Islet of Langerhans (tissue), 1 donor: ENCODE measurements around the gene OR51I1.

ENCODE experiments used
- FAIRE-seq: peaks from one replicate; lab custom pipeline; 2011; peaks lifted over from hg19 to GRCh38; lab: Jason Lieb, UNC

OR51I1 gene, protein sequence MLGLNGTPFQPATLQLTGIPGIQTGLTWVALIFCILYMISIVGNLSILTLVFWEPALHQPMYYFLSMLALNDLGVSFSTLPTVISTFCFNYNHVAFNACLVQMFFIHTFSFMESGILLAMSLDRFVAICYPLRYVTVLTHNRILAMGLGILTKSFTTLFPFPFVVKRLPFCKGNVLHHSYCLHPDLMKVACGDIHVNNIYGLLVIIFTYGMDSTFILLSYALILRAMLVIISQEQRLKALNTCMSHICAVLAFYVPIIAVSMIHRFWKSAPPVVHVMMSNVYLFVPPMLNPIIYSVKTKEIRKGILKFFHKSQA

DNA sequence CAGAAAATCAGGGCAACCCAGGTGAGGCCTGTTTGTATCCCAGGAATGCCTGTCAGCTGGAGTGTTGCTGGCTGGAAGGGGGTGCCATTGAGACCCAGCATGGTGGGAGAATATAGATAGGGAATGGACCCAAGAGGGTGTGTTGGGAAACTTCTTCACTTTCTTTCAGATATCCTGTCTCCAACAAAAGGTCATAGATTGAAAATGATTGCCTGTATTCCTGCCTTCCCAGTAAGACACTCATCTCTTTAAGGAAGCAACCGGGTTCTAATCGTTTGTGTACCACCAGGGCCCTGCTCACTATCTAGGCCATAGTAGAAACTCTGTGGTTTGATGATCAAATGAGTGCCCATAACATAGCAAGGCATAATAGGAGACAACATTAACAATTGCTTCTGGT lies at the start of gene OR51I1:
Gene OR51I1 (minus strand): TSS at position 101 of the 400 bp plus-strand sequence. CDS start 0 bp downstream, at position 101.
- no peak for FAIRE-seq

DNA sequence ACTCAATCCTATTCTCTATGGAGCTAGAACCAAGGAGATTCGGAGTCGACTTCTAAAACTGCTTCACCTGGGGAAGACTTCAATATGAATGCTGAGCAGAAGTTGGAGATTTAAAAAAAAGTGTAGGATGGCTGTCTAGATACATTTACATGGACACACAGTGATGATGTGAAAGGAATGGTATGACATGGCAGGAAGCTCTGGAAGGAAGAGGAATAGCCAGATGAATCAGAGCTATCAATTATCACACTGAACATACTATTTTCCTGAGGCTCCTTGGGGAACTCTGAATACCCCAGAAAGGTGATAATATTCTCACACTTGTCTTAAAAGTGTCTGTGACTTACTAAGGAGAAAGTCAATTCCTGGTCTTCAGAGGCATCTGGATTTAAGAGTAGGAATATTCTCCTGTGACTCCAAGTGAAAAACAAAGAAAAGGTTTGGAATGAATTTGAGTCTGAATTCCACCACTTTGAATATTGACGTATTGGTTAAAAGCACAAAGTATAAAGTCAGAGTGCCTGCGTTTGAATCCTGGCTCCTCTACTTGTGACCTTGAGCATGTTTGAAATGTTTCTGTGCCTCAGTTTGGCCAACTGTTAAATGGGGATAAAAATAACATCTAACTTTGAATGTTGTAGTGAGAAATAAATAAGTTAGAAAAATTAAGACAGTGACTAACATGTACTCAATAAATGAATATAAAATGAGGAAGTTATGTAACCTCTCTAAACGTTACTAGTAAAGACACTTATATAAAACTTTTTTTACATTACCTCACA lies 48.5 kb upstream of the OR51I1 start:
- no peak for FAIRE-seq

DNA sequence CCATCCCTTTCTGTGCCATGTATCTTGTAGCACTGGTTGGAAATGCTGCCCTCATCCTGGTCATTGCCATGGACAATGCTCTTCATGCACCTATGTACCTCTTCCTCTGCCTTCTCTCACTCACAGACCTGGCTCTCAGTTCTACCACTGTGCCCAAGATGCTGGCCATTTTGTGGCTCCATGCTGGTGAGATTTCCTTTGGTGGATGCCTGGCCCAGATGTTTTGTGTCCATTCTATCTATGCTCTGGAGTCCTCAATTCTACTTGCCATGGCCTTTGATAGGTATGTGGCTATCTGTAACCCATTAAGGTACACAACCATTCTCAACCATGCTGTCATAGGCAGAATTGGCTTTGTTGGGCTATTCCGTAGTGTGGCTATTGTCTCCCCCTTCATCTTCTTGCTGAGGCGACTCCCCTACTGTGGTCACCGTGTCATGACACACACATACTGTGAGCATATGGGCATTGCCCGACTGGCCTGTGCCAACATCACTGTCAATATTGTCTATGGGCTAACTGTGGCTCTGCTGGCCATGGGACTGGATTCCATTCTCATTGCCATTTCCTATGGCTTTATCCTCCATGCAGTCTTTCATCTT lies 47.6 kb upstream of the OR51I1 start:
- FAIRE-seq, result no peak

DNA sequence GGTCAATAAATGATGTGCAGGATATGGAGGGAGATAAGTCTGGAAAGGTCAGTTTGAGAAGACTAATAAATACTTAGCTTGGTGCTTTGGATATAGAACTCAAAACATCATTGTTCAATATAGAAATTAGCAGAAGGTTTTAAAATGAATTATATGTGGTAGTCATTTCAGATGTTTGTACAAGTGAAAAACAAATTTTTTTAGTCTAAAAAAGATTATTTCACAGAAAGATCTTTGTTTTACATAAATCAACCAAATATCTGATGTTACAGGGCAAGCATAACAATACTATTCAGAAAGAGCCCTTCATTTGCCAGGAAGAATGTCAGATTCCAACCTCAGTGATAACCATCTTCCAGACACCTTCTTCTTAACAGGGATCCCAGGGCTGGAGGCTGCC lies 47.1 kb upstream of the OR51I1 start, which contains the start of gene OR52D1:
Gene OR52D1 (plus strand): TSS at position 301 of the 400 bp plus-strand sequence. CDS start 22 bp downstream, at position 323.
- FAIRE-seq, result no peak

DNA sequence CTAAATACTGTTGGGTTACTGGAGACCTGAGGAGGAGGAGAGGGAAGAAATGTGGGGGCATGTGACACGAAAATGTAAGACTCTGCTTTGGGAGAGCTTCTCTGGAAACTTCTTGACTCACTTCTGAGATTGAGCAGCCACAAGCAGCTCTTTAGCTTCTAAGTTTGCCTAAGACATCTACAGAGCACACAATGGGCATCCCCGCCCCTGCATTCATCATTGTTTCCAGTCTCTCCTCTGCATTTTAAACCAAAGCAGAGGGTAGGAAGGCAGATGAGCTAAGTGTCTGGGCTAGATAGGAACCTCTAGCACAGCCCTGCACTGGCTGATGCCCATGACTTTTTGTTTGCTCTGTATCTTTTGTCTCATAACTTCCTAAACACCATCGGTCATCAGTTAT lies 45.1 kb upstream of the OR51I1 start:
- no peak for FAIRE-seq

DNA sequence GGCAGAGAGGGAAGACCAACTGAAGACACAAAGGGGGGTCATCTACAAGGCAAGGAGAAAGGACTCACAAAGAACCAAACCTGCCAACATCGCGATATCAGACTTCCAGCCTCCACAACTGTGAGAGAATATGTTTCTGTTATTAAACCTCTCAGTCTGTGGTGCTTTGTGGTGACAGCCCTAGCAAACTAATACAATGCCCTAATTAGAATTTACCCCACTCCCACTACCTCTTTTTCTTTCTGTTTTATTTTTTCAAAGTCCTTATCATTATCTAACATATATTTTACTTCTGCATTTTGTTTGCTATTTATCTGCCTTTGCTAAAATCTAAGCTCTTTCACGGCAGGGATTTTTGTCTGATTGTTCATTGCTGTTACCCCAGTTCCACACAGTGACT lies 44.7 kb upstream of the OR51I1 start:
- FAIRE-seq, result no peak

DNA sequence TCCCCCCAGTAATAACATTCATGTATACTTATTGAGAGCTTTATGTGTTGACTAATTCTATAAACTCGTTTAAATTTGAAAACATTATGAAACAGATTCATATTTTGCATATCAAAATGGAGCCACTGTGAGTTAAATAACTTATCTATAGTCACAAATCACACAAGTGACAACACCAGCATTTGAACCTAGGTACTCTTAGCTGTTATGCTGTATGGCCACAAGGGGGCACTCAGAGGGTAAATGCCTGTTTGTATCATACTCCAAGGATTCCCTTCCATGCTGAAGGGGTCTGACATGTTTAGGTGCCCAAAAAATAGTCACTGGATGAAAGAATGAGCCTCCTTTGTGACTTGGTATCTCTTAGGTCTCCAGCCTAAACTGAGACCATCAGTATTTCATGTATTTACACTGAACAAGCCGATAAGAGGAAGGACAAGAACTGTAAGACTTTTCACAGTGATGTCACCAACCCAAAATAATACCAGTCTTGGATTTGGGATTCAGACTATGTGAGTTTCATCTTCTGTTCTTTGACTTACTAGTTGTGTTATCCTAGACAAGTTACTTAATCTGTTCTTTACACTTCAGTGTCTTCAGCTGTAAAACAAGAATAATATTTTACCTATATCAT lies 35.0 kb upstream of the OR51I1 start:
- no peak for FAIRE-seq

DNA sequence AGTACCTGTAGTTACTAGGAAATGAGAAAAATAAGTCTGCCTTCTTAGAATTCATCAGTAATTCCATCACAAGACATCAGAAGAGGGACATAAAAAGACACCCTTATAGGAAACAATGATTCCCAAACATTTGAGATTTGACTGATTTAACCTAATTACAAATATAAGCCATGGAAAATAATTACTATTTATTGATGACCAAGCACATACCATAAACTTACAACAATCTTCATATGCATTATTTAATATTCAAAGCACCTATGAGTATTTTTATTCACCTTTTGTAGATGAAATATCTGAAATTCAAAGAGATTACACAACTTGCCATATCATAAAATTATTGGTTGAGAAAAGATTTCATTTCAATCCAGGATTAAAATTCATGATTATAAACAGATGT lies 32.6 kb upstream of the OR51I1 start:
- FAIRE-seq, result no peak

DNA sequence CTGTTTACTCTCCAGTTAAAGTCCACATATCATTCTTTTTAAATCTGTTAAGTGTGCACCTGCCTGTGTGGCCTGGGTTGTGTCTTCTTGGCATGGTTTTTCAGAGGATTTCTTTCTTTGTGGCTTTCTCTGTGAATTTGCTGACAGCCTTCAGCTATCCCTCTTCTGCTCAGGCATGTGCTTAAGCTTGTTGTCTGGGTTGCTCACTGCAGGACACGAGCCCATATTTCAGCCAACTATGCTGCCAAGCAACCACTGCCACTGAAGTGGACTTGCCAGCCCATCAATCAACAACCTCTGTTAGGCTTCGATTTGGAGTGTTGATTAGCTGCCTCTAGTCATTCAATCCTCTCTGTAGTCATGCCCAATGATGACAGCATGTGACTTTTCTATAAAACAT lies 26.2 kb upstream of the OR51I1 start:
- no peak for FAIRE-seq

DNA sequence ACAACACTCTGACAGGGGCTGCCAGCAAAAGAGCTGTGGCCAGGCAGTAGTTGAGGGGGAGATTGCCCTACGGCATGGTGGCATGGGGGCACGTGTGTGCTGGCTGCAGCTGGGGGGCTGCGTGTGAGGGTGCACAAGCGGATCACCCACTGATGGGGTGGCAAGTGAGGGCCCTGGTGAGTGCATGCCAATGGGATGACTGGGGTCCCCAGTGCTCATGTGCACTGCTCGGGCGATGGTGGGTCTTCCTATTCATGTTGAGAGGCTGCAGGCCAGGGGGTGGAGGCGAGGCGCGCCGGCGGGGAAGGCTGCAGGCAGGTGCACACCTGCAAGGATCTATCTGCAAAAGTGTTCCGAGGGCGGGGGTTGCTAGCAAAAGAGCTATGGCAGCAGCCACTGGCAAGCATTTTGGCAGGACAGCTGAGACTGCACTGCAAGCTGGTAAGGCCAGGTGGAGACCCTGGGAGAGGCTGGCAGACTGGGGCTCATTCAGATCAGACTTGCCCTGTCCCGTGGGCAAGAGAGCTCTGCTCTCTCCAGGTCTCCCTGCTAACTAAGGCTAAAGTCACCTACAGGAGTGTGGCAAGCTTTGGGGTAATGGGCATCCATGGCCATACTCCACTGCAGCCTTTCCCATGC lies 19.8 kb upstream of the OR51I1 start:
- FAIRE-seq, result no peak

DNA sequence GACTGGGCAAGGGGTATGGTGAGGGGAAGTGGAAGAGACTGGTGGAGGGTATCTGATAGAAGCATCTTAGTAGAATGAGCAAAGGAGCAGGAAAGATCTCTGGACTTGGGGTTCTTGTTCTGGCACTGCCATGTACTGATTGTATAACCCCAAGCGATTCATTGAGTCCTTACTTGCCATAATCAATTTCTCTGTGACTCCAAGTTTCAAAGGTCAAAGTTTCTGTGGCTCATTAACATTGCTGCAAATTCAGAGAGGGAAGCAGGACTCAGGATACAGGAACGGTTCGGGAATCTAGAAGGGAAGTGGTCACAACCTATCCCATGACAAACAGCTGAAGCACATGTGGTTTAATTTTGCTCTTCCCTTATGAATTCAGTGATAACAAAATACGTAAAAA lies 8.1 kb upstream of the OR51I1 start:
- FAIRE-seq, result no peak

DNA sequence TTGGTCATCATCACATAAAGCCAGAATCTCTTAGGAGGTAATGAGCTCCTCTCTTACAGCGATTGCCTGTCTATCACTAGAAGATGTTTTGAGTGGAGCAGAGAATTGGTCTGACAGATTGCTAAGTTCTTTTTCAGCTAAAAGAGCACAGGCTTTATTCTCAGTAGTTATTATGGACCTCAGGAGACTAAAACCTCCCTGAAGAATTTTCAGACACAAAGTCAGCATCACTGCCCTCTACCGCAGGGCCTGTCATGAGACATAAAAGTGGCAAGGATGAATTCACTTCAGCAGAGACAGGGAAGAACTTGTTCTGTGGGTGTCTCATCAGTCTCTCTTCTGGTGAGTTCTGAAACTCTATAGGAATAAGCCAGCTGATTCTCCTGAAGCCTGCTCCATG lies 7.7 kb upstream of the OR51I1 start, which contains the start of gene OR51I2:
Gene OR51I2 (plus strand): TSS at position 301 of the 400 bp plus-strand sequence. CDS start 4,166 bp downstream, outside the sequence.
- FAIRE-seq, result no peak

DNA sequence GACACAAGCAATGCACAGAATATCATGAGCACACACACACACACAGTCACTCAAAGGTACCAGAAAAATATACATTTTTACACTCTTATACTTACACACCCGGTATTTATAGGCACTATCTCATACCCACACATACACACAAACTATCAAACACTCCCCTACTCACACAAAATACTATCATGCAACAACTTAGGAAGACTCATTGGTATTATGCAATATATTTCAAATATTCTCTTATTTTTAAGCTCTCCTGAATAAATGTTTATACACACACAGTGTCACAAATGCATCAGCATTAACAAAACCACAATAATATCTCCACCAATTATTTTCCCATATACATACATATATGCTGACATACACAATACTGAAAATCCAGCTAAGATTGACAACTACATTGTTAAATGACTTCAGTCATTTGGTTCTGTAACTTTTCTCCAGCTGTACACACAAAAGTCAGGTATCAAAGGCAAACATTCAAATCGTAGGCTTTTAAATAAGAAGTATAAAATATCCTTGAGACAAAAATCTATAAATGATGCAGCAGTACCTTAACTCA lies 2.6 kb upstream of the OR51I1 start:
- no peak for FAIRE-seq

DNA sequence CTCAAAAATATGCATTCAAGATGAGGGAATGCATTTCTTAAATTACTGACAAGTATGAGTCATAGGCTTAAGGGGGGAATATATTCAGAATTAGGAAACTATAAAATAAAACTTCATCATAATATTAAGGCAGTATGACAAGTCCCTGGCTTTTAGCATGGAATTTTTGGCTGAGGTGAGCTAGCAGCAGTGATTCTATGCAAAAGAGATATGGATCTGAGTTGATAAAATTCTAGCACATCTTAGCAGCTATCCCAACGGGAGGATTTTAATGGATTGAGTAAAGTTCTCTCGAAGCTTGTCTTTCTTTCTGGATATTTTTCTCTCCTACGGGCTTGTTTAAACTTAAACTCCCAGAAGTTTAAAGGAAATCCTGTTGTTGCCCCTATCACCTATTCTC lies 18.2 kb downstream of the OR51I1 start:
- no peak for FAIRE-seq

DNA sequence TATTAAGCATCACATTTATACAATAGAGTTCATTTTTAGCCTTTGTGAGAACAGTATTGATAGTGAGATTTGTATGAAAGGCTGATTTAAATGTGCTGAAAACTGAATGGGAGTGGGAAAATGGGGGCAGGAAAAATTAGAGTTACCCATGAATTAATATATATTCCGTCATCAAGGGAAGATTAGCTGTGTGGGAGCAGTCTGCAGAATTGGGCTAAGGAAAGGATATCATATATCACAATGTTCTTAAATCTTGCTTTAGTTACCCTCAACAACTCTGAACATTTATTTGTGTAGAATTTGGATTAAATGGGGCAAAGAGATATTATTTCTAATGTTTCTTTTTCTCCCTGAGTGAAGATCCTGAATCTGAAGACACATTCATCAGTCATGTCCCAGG lies 19.5 kb downstream of the OR51I1 start, which contains the start of gene OR51Q1:
Gene OR51Q1 (plus strand): TSS at position 301 of the 400 bp plus-strand sequence. CDS start 90 bp downstream, at position 391.
- FAIRE-seq, result no peak

DNA sequence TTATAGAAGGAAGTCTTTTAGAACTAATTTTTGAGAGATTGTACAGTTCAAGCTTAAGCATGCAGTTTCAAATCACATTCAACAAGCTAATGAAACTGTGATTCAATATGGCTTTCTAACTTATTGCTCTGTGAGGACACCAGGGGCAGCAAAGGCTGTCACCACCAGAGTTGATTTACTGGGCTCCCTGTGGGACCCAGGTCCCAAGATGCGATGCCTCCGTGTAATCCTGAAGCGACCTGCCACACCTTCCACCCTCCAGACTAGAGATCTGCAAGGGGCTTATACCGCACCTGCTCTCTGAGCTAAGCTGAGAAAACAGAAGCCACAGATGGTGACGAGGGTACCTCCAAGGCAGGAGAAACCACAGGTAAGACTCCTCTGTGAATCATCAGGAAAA lies 20.3 kb downstream of the OR51I1 start:
- no peak for FAIRE-seq

DNA sequence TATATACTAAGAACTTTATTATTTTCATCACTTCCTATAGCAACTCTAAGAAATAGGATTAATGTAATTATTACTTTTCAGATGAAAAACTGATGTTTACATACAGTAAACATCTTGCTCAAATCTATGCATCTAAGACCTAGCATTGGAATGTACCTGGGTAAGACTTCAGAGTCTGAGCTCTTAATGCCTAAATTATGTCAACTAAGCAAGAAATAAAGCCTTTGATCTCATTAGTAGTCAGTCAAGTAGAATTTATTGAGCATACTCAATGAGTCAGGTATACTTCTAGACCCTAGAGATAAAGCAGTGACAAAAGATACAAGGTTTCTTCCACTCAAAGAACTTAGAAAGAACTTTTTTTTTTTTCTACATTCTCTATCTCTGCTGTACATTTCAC lies 36.1 kb downstream of the OR51I1 start:
- no peak for FAIRE-seq

DNA sequence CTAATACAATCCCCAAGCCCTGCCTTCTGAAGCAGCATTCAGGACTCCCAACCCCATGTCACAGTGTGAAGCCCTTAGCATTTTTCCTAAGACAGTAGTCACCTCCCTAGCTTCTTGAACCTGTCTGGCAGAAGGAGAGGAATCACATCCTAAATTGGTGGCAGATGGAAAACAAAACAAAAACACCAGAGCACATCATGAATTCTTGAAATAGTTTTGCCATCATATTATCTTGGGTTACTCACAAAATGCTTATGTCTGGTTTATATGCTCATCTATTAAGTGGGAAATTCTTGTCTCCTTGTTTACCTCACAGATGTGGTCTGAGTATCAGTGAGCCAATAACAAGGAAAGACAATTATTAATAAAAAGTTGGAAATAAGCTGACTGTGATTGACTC lies 42.4 kb downstream of the OR51I1 start:
- no peak for FAIRE-seq

DNA sequence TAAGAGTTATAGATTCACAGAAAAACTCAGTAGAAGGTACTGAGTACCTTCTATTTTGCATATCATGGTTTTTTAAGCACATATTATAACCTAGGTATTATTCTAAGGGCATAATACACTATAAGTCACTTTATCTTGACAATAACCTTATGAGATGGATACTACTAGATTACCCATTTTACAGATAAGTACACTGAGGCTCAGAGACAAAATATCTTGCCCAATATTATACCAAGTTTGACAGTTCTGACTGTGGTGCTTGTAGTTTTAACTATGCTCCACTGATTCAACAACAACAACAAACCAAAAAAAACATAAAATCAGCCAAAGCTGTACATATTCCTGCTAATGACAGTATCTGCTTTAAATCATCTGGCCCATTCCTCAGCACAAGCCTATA lies 47.2 kb downstream of the OR51I1 start:
- FAIRE-seq, result no peak
